Stimulated activated CD8-positive, alpha-beta memory T cell treated with anti-CD3 and anti-CD28 coated beads, Interleukin-12 subunit alpha, Interleukin-12 subunit beta, amount 100 ng/mL, for 1 hour (primary cell): ENCODE results near the gene ZNF618.

Source experiments
- DNase-seq: peaks from one replicate; pipeline ENCODE4 v3.0.0-alpha.2; 2020; ENCODE audit warnings: low read depth

The ZNF618 gene

GRCh38 chr9:113885183-113886025 lies 9.3 kb downstream of the ZNF618 start:
- no peak for DNase-seq

GRCh38 chr9:113886026-113886369 lies 9.9 kb downstream of the ZNF618 start:
- DNase-seq: no peak

- DNase-seq: no peak
Observed at GRCh38 chr9:113886466-113886865, 10.4 kb downstream of the ZNF618 start.

GRCh38 chr9:113886933-113887332 lies 10.8 kb downstream of the ZNF618 start:
- no peak for DNase-seq

GRCh38 chr9:113887436-113887835 lies 11.3 kb downstream of the ZNF618 start:
- DNase-seq: no peak

GRCh38 chr9:113888336-113888735 lies 12.2 kb downstream of the ZNF618 start:
- DNase-seq: no peak

GRCh38 chr9:113888976-113889375 lies 12.9 kb downstream of the ZNF618 start:
- no peak for DNase-seq

GRCh38 chr9:113890704-113891103 lies 14.6 kb downstream of the ZNF618 start:
- no peak for DNase-seq

GRCh38 chr9:113892861-113893491 lies 16.9 kb downstream of the ZNF618 start:
- DNase-seq: no peak

GRCh38 chr9:113894166-113894565 lies 18.1 kb downstream of the ZNF618 start:
- no peak for DNase-seq

GRCh38 chr9:113895526-113895925 lies 19.4 kb downstream of the ZNF618 start:
- no peak for DNase-seq

- DNase-seq: no peak
Observed at GRCh38 chr9:113896713-113897112, 20.6 kb downstream of the ZNF618 start.

GRCh38 chr9:113898151-113898550 lies 22.0 kb downstream of the ZNF618 start:
- no peak for DNase-seq

- DNase-seq: no peak
Observed at GRCh38 chr9:113898596-113898995, 22.5 kb downstream of the ZNF618 start.

GRCh38 chr9:113899205-113899604 lies 23.1 kb downstream of the ZNF618 start:
- DNase-seq: no peak

- no peak for DNase-seq
Observed at GRCh38 chr9:113901221-113901688, 25.1 kb downstream of the ZNF618 start.

- no peak for DNase-seq
Observed at GRCh38 chr9:113903514-113904077, 27.5 kb downstream of the ZNF618 start.

GRCh38 chr9:113906411-113907110 lies 30.5 kb downstream of the ZNF618 start:
- no peak for DNase-seq

GRCh38 chr9:113907282-113907681 lies 31.2 kb downstream of the ZNF618 start:
- no peak for DNase-seq

- DNase-seq: no peak
Observed at GRCh38 chr9:113909421-113909820, 33.3 kb downstream of the ZNF618 start.

- no peak for DNase-seq
Observed at GRCh38 chr9:113910036-113910639, 34.0 kb downstream of the ZNF618 start.
